HepG2 (cell line): Measurements from ENCODE around the gene SMARCA2. TPM values are rescaled to one million over a fixed set of nuclear protein-coding genes. Genes with fewer than 3 reads are reported as not detected.

ENCODE experiments used
- ATAC-seq: fragments of 200-7000 bp; cut with Tn5 transposase; 3 replicates; pipeline ENCODE4 v1.9.1; 2020; ENCODE audit warnings: mild to moderate bottlenecking, moderate library complexity
- BruUV-seq: library from RNA; stranded (reverse); fragments of 400-500 nt; replicated peaks from 2 replicates; lab custom pipeline; 2021; lab: Mats Ljungman, UMichigan
- CTCF ChIA-PET: fragments of 300-600 bp; formaldehyde crosslinking; extraction: SDS; loops from one replicate; lab custom pipeline; 2021; ENCODE audit warnings: low total read pairs, inconsistent platforms, low intra/inter-chr PET ratio; lab: Yijun Ruan, JAX
- POLR2A ChIA-PET: fragments of 350-600 bp; sonication (Branson Sonifier 250); formaldehyde crosslinking; loops from one replicate; lab custom pipeline; 2020; ENCODE audit warnings: antibody characterized with exemption, inconsistent platforms; lab: Yijun Ruan, JAX
- DNase-seq: peaks from one replicate; pipeline ENCODE4 v3.0.0-alpha.2; 2015; ENCODE audit warnings: low spot score
- FAIRE-seq: peaks from 3 replicates; lab custom pipeline; 2011; peaks lifted over from hg19 to GRCh38; lab: Jason Lieb, UNC
- H2AFZ ChIP-seq: one replicate; pipeline ENCODE4 v1.6.1; 2011; ENCODE audit warnings: low read length, inconsistent platforms
- H3K27ac ChIP-seq: fragments of 300-600 bp; 3 replicates; pipeline ENCODE4 v1.8.0; 2011; ENCODE audit warnings: mixed run types, mild to moderate bottlenecking, mixed read lengths, low read length, inconsistent platforms; ENCODE audit not compliant: insufficient read depth; ENCODE audit errors: extremely low read length
- H3K27me3 ChIP-seq, 2 experiments: fragments of 200-600 bp in 1 of 2; 2 replicates in 1 of 2; 3 replicates in 1 of 2; pipeline versions ENCODE4 v1.6.0 to v1.8.0; 2011; ENCODE audit warnings: low read length in 2 of 2, mild to moderate bottlenecking in 2 of 2, moderate library complexity in 2 of 2, inconsistent platforms in 1 of 2; ENCODE audit not compliant: insufficient read depth in 2 of 2, control insufficient read depth in 1 of 2
- H3K36me3 ChIP-seq, 2 experiments: fragments of 200-600 bp in 1 of 2; replicated peaks in 1 of 2; 2 replicates in 1 of 2; 3 replicates in 1 of 2; pipeline versions ENCODE4 v1.5.1 to v1.8.0; 2011; ENCODE audit warnings: low read length in 2 of 2, inconsistent platforms in 1 of 2; ENCODE audit not compliant: insufficient read depth in 2 of 2, control insufficient read depth in 1 of 2
- H3K4me1 ChIP-seq: 2 replicates; pipeline ENCODE4 v1.5.1; 2012; ENCODE audit warnings: low read length, inconsistent platforms; ENCODE audit not compliant: insufficient read depth
- H3K4me2 ChIP-seq: 2 replicates; pipeline ENCODE4 v1.6.0; 2011; ENCODE audit warnings: low read depth, low read length, inconsistent platforms
- H3K4me3 ChIP-seq, 3 experiments: fragments of 200-600 bp in 1 of 3; sonication (generic), shearing (Covaris generic) in 1 of 3; replicated peaks in 1 of 3; 2 replicates each; pipeline ENCODE4 v1.5.1; 2011 to 2016; ENCODE audit warnings: low read length in 3 of 3, inconsistent platforms in 2 of 3, low read depth in 2 of 3, mild to moderate bottlenecking in 2 of 3, control low read depth in 1 of 3, mixed read lengths in 1 of 3; ENCODE audit not compliant: insufficient read depth in 1 of 3
- H3K79me2 ChIP-seq: one replicate; pipeline ENCODE4 v1.6.1; 2011; ENCODE audit warnings: low read length, inconsistent platforms; ENCODE audit not compliant: insufficient read depth
- H3K9ac ChIP-seq: 2 replicates; pipeline ENCODE4 v1.6.0; 2011; ENCODE audit warnings: mild to moderate bottlenecking, low read depth, low read length, inconsistent platforms; ENCODE audit not compliant: insufficient read depth
- H3K9me3 ChIP-seq: 2 replicates; pipeline ENCODE4 v1.5.1; 2012; ENCODE audit warnings: mild to moderate bottlenecking, low read length
- H4K20me1 ChIP-seq: 2 replicates; pipeline ENCODE4 v1.6.0; 2011; ENCODE audit warnings: inconsistent platforms, mild to moderate bottlenecking, low read length, moderate library complexity; ENCODE audit not compliant: insufficient read depth
- HOXA9 ChIP-seq: sonication (generic); formaldehyde crosslinking; IDR thresholded peaks from 2 replicates; pipeline ENCODE4 v1.8.1; 2022; ENCODE audit warnings: missing genetic modification reagents, mild to moderate bottlenecking, moderate library complexity, borderline replicate concordance
- MIER3 ChIP-seq: IDR thresholded peaks from 2 replicates; pipeline ENCODE4 v1.6.1; 2016; ENCODE audit warnings: missing compliant biosample characterization, borderline replicate concordance
- NFYB ChIP-seq: sonication (generic); formaldehyde crosslinking; IDR thresholded peaks from 2 replicates; pipeline ENCODE4 v1.4.0; 2020; ENCODE audit warnings: missing genetic modification reagents
- NR2F6 ChIP-seq, 2 experiments: IDR thresholded peaks; 2 replicates each; pipeline ENCODE4 v1.6.1; 2016; ENCODE audit warnings: antibody characterized with exemption in 1 of 2, mild to moderate bottlenecking in 1 of 2
- TCF7L2 ChIP-seq: IDR thresholded peaks from 2 replicates; pipeline ENCODE4 v1.6.1; 2011; ENCODE audit warnings: mild to moderate bottlenecking, low read depth, low read length, moderate library complexity
- U2AF1 ChIP-seq: fragments of 200-400 bp; formaldehyde crosslinking; optimal IDR thresholded peaks from 2 replicates; pipeline ENCODE3; 2017; ENCODE audit warnings: mild to moderate bottlenecking, low read depth, low read length
- ZBTB34 ChIP-seq: sonication (generic); formaldehyde crosslinking; IDR thresholded peaks from 2 replicates; pipeline ENCODE4 v1.8.0; 2022; ENCODE audit warnings: mild to moderate bottlenecking, missing genetic modification reagents
- ZBTB38 ChIP-seq: sonication (generic); formaldehyde crosslinking; IDR thresholded peaks from 2 replicates; pipeline ENCODE4 v1.5.1; 2020; ENCODE audit warnings: mild to moderate bottlenecking, missing genetic modification reagents
- ZHX2 ChIP-seq, 2 experiments: sonication (generic) in 1 of 2; formaldehyde crosslinking in 1 of 2; IDR thresholded peaks; 2 replicates each; pipeline versions ENCODE4 v1.6.1 to v1.9.0; 2014 to 2022; ENCODE audit warnings: antibody characterized with exemption in 1 of 2, borderline replicate concordance in 1 of 2, inconsistent platforms in 1 of 2, low read depth in 1 of 2, missing genetic modification reagents in 1 of 2
- ZKSCAN1 ChIP-seq: fragments of 150-350 bp; IDR thresholded peaks from 2 replicates; pipeline ENCODE4 v1.6.1; 2014; ENCODE audit warnings: low read length
- ZNF207 ChIP-seq: fragments of 450-650 bp; IDR thresholded peaks from 2 replicates; pipeline ENCODE4 v1.6.1; 2016; ENCODE audit warnings: antibody characterized with exemption, borderline replicate concordance
- ZNF430 ChIP-seq: sonication (generic); formaldehyde crosslinking; IDR thresholded peaks from 2 replicates; pipeline ENCODE4 v1.9.0; 2021; ENCODE audit warnings: mild to moderate bottlenecking, missing genetic modification reagents
- ZNF431 ChIP-seq: sonication (generic); formaldehyde crosslinking; IDR thresholded peaks from 2 replicates; pipeline ENCODE4 v1.9.0; 2022; ENCODE audit warnings: missing genetic modification reagents, low read depth, mild to moderate bottlenecking, borderline replicate concordance
- ZNF564 ChIP-seq: sonication (generic); formaldehyde crosslinking; IDR thresholded peaks from 2 replicates; pipeline ENCODE4 v1.8.1; 2023; ENCODE audit warnings: mild to moderate bottlenecking, missing genetic modification reagents
- ZNF720 ChIP-seq: sonication (generic); formaldehyde crosslinking; IDR thresholded peaks from 2 replicates; pipeline ENCODE4 v1.4.0; 2020; ENCODE audit warnings: missing genetic modification reagents
- WGBS: methylation state at CpG from one replicate; pipeline ENCODE4 v1.1.6; 2017; ENCODE audit warnings: low lambda C conversion rate; 5-methylcytosine and 5-hydroxymethylcytosine counted together
- in situ Hi-C: cut with HindIII; loops from 2 replicates; pipeline ENCODE4 v1.10.0; 2017; ENCODE audit warnings: low pct_unique_long_range_greater_than_20kb; ENCODE audit not compliant: extremely low pct_ligation_motif_present
- intact Hi-C: fragments of 100-400 bp; cut with micrococcal nuclease; formaldehyde crosslinking; loops from one replicate; pipeline ENCODE4 v1.10.0; 2022; ENCODE audit not compliant: unreplicated experiment
- polyA plus RNA-seq, 8 experiments: library from polyadenylated mRNA; depleted of rRNA in 3 of 8; stranded (reverse) in 7 of 8; unstranded in 1 of 8; fragments of >200 nt; fragmentation: Illumina TruSeq in 4 of 8; extraction: Trizol in 4 of 8; gene quantifications; 2 replicates each; pipeline versions ENCODE4 v1.2.1 to v1.2.3, GENCODE V29; 2011 to 2016; ENCODE audit warnings: low read depth in 4 of 8, missing spikeins in 1 of 8, mixed read lengths in 1 of 8; ENCODE audit not compliant: insufficient read depth in 1 of 8
- total RNA-seq, 5 experiments: library from RNA; depleted of rRNA; stranded (reverse); fragments of >200 nt; fragmentation: Illumina TruSeq; extraction: Trizol; gene quantifications; 2 replicates each; pipeline ENCODE4 v1.2.3, GENCODE V29; 2016; ENCODE audit warnings: low read depth in 1 of 5
- TF ChIP-seq, protein P1 (sequence below): IDR thresholded peaks from 2 replicates; pipeline ENCODE4 v1.6.1; 2012; ENCODE audit warnings: low read depth, low read length, improper control_type of control experiment

Gene SMARCA2
- total and polyA plus RNA-seq, 2 of the 13 experiments (the other 11 are each of a cell fraction or from before 2014, with no cell fraction given) = 22.5 to 23.7 TPM

DNA sequence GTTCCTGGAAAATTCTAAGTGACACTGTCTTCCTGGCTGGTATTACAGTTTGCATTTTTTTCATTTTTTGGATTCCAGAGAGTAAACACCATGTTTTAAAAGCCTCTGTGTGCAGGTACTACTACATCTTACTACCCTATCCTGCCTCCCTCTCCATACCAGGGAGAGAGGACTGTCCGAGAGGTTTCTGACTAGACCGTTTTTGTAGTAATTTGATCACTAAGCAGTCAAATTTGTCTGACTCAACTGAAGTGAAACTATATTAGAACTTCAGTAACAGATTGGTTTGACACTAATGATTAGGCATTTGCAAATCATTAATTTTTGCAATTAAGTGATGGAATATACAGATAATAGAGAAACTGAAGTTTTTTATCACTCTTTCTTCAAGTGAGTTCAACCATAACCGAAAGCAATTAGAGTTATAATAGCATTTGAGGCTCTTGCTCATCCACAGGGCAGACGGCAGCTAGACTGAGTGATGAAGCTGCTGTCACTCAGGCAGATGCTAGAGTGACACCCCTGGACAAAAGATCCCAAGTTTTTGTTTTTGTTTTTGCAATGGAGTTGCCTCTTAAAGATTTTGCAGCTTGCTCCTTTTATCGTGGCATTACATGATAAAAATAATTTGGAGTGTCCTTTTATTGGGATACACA, 44.3 kb downstream of the SMARCA2 start:
- Histone ChIP-seq H4K20me1 (no peaks in the 10 kb centered on the region), H3K79me2 (no peaks in the 10 kb centered on the region), H3K36me3 (peaks cover 1 to 21% of the 10 kb centered on the region in 2 experiments; a peak in 4 of 5 replicates), H2AFZ (no peak overlapping the region), H3K27ac (no peak overlapping the region), H3K9ac (no peak overlapping the region), H3K9me3 (no peaks in the 10 kb centered on the region), H3K4me2 (no peak overlapping the region), H3K4me1 (no peaks in the 10 kb centered on the region), H3K4me3 (no peak overlapping the region), H3K27me3 (no peaks in the 10 kb centered on the region)
- no peak for DNase-seq
- CTCF ChIA-PET = no interaction called here
- POLR2A ChIA-PET = no interaction called here
- no peak for FAIRE-seq
- TF ChIP-seq ZNF430 (no peak), ZKSCAN1 (no peak), MIER3 (no peak), NR2F6 (IDR thresholded peaks at IDR 0.05) (no peak), NR2F6 (CRISPR knock-in tag; IDR thresholded peaks at IDR 0.05) (no peak), NFYB (CRISPR knock-in tag) (no peak), ZNF564 (CRISPR knock-in tag) (no peak), ZBTB34 (CRISPR knock-in tag) (no peak), ZNF207 (no peak), TCF7L2 (no peak), ZNF720 (CRISPR knock-in tag) (no peak), ZBTB38 (CRISPR knock-in tag) (no peak), ZNF431 (CRISPR knock-in tag) (no peak), U2AF1 (no peak), HOXA9 (CRISPR knock-in tag) (no peak), ZHX2 (IDR thresholded peaks at IDR 0.05; ENCODE audit: low read depth) (no peak), ZHX2 (CRISPR knock-in tag; IDR thresholded peaks at IDR 0.05; ENCODE audit: borderline replicate concordance) (no peak)
- TF ChIP-seq, protein P1, sequence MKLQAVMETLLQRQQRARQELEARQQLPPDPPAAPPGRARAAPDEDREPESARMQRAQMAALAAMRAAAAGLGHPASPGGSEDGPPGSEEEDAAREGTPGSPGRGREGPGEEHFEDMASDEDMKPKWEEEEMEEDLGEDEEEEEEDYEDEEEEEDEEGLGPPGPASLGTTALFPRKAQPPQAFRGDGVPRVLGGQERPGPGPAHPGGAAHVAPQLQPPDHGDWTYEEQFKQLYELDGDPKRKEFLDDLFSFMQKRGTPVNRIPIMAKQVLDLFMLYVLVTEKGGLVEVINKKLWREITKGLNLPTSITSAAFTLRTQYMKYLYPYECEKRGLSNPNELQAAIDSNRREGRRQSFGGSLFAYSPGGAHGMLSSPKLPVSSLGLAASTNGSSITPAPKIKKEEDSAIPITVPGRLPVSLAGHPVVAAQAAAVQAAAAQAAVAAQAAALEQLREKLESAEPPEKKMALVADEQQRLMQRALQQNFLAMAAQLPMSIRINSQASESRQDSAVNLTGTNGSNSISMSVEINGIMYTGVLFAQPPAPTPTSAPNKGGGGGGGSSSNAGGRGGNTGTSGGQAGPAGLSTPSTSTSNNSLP = no peak
- no peak for ATAC-seq
- in situ Hi-C loops = no loop called here
- WGBS = 93% methylated on average over 5 of the region's 5 CpGs
- no TSS peak for BruUV-seq
- intact Hi-C loops = no loop called here
